Measurements from ENCODE around the gene TTYH1. TPM values are rescaled to one million over a fixed set of nuclear protein-coding genes. Genes with fewer than 3 reads are reported as not detected.
A peak's percentile ranks its signal among the peaks of the same experiment; 100 is the strongest.

TTYH1 gene
- total RNA-seq, 3 donors from 2014 or later, result 0.55 to 8.7 (median 1.3) TPM

- DNase-seq (peak; percentile 77 to 82 (median 78)), ATAC-seq (peak; percentile 22)
- intact Hi-C loops (cut with DNase I, micrococcal nuclease), result no loop called here
- TF ChIP-seq CTCF (IDR thresholded peaks at IDR 0.05), result no peak
- no peaks in the 10 kb centered on the region for H3K9me3 ChIP-seq
- peaks cover 48% of the 10 kb centered on the region for H3K4me1 ChIP-seq (ENCODE audit: low read depth)
- no peak overlapping the region for H3K4me3 ChIP-seq
- no peaks in the 10 kb centered on the region for H3K36me3 ChIP-seq (ENCODE audit: low read depth)
Measured at GRCh38 chr19:54469496-54469934, 54.3 kb downstream of the TTYH1 start.

GRCh38 chr19:54470276-54470887 lies 55.1 kb downstream of the TTYH1 start:
- H3K36me3 ChIP-seq (ENCODE audit: low read depth), result no peaks in the 10 kb centered on the region
- TF ChIP-seq CTCF (IDR thresholded peaks at IDR 0.05), result no peak
- peak in 1 of 3 donors; percentile 19 for DNase-seq
- no peak for ATAC-seq
- intact Hi-C loops (cut with DNase I, micrococcal nuclease), result no loop called here
- peak overlapping the region; percentile 44 for H3K4me3 ChIP-seq
- H3K9me3 ChIP-seq, result no peaks in the 10 kb centered on the region
- peaks cover 47% of the 10 kb centered on the region for H3K4me1 ChIP-seq (ENCODE audit: low read depth)

GRCh38 chr19:54470991-54471782 lies 55.9 kb downstream of the TTYH1 start:
- Histone ChIP-seq H3K4me1 (ENCODE audit: low read depth) (peaks cover 38% of the 10 kb centered on the region), H3K9me3 (no peaks in the 10 kb centered on the region), H3K36me3 (ENCODE audit: low read depth) (no peaks in the 10 kb centered on the region), H3K4me3 (peak overlapping the region; percentile 44)
- ATAC-seq (peak; percentile 33), DNase-seq (peak; percentile 71 to 79 (median 75))
- intact Hi-C loops (cut with DNase I, micrococcal nuclease), result no loop called here
- TF ChIP-seq CTCF (IDR thresholded peaks at IDR 0.05), result no peak

GRCh38 chr19:54473071-54473891 lies 58.0 kb downstream of the TTYH1 start, which contains the start of gene CDC42EP5:
Gene CDC42EP5, minus strand, starts transcription at chr19:54473296. Its CDS starts 7,749 bp downstream, at chr19:54465547.
- H3K9me3 ChIP-seq, result no peaks in the 10 kb centered on the region
- ATAC-seq, result peak; percentile 84
- no peaks in the 10 kb centered on the region for H3K36me3 ChIP-seq (ENCODE audit: low read depth)
- DNase-seq, result peak; percentile 86 to 88 (median 88)
- TF ChIP-seq CTCF (IDR thresholded peaks at IDR 0.05), result no peak
- H3K4me1 ChIP-seq (ENCODE audit: low read depth), result peaks cover 35% of the 10 kb centered on the region
- intact Hi-C loops (cut with DNase I, micrococcal nuclease), result no loop called here
- peak within 1 kb of the TSS; percentile 36 for H3K4me3 ChIP-seq

GRCh38 chr19:54473892-54474372 lies 58.7 kb downstream of the TTYH1 start:
- H3K4me3 ChIP-seq, result no peak overlapping the region
- no peak for ATAC-seq

More at GRCh38 chr19:54473892-54474372, 58.7 kb downstream of the TTYH1 start:
- intact Hi-C loops (cut with DNase I, micrococcal nuclease), result no loop called here
- DNase-seq, result peak in 1 of 3 donors; percentile 54
- H3K9me3 ChIP-seq, result no peaks in the 10 kb centered on the region
- no peak for TF ChIP-seq CTCF (IDR thresholded peaks at IDR 0.05)
- H3K36me3 ChIP-seq (ENCODE audit: low read depth), result no peaks in the 10 kb centered on the region
- H3K4me1 ChIP-seq (ENCODE audit: low read depth), result peaks cover 34% of the 10 kb centered on the region
